Hepatocyte (in vitro differentiated cells): ENCODE data around the gene ATP2C2. TPM values are rescaled to one million over a fixed set of nuclear protein-coding genes. Genes with fewer than 3 reads are reported as not detected.

ENCODE experiments used
- DNase-seq: peaks from one replicate; pipeline ENCODE4 v3.0.0-alpha.2; 2016; ENCODE audit warnings: low spot score
- H2AFZ ChIP-seq: fragments of 200-600 bp; sonication (generic); 2 replicates; pipeline ENCODE4 v1.6.0; 2016; ENCODE audit warnings: antibody characterized with exemption, mild to moderate bottlenecking
- H3K27ac ChIP-seq: fragments of 200-600 bp; sonication (generic); 2 replicates; pipeline ENCODE4 v1.5.1; 2016; ENCODE audit warnings: mild to moderate bottlenecking
- H3K27me3 ChIP-seq: fragments of 200-600 bp; sonication (generic); 2 replicates; pipeline ENCODE4 v1.6.1; 2016
- H3K36me3 ChIP-seq: fragments of 200-600 bp; sonication (generic); replicated peaks from 2 replicates; pipeline ENCODE4 v1.5.1; 2016; ENCODE audit warnings: low read depth; ENCODE audit not compliant: insufficient read depth
- H3K4me1 ChIP-seq: fragments of 200-600 bp; sonication (generic); 2 replicates; pipeline ENCODE4 v1.5.1; 2016; ENCODE audit warnings: mild to moderate bottlenecking, moderate library complexity; ENCODE audit not compliant: insufficient read depth
- H3K4me2 ChIP-seq: fragments of 200-600 bp; sonication (generic); 2 replicates; pipeline ENCODE4 v1.6.0; 2016
- H3K4me3 ChIP-seq: fragments of 200-600 bp; sonication (generic); 2 replicates; pipeline ENCODE4 v1.5.1; 2016; ENCODE audit warnings: mild to moderate bottlenecking
- H3K79me2 ChIP-seq: fragments of 200-600 bp; sonication (generic); 2 replicates; pipeline ENCODE4 v1.6.0; 2017; ENCODE audit warnings: mild to moderate bottlenecking
- H3K9me2 ChIP-seq: fragments of 200-600 bp; sonication (generic); replicated peaks from 2 replicates; pipeline ENCODE4 v1.6.0; 2017; ENCODE audit warnings: mild to moderate bottlenecking; ENCODE audit not compliant: insufficient read depth
- H3K9me3 ChIP-seq: fragments of 200-600 bp; sonication (generic); 2 replicates; pipeline ENCODE4 v1.5.1; 2016; ENCODE audit warnings: low read depth, mild to moderate bottlenecking
- H4K20me1 ChIP-seq: fragments of 200-600 bp; sonication (generic); 2 replicates; pipeline ENCODE4 v1.6.0; 2016; ENCODE audit warnings: mild to moderate bottlenecking; ENCODE audit not compliant: insufficient read depth, poor library complexity, severe bottlenecking
- CTCF ChIP-seq: fragments of 200-600 bp; sonication (generic); IDR thresholded peaks from 2 replicates; pipeline ENCODE4 v1.5.1; 2016; ENCODE audit warnings: antibody characterized with exemption, mild to moderate bottlenecking; ENCODE audit not compliant: poor library complexity
- EZH2 ChIP-seq: fragments of 200-600 bp; sonication (generic); IDR thresholded peaks from 2 replicates; pipeline ENCODE4 v1.6.1; 2016; ENCODE audit warnings: antibody characterized with exemption, mild to moderate bottlenecking, borderline replicate concordance
- EZH2phosphoT487 ChIP-seq: fragments of 200-600 bp; sonication (generic); IDR thresholded peaks from one replicate; pipeline ENCODE4 v1.6.1; 2018; ENCODE audit warnings: antibody characterized with exemption, mild to moderate bottlenecking, low read depth, moderate library complexity; ENCODE audit not compliant: unreplicated experiment, severe bottlenecking
- WGBS: methylation state at CpG from one replicate; pipeline ENCODE4 v1.1.6; 2016; ENCODE audit warnings: low lambda C conversion rate; ENCODE audit errors: missing lambda C conversion rate; 5-methylcytosine and 5-hydroxymethylcytosine counted together
- polyA plus RNA-seq: library from polyadenylated mRNA; unstranded; fragments of >200 nt; fragmentation: Nextera tagmentation; extraction: Ambion mirVana; gene quantifications from 2 replicates; pipeline ENCODE4 v1.2.1, GENCODE V29; 2016
- total RNA-seq: library from RNA; depleted of rRNA; stranded (reverse); fragments of >200 nt; gene quantifications from 2 replicates; pipeline ENCODE4 v1.2.3, GENCODE V29; 2014

The ATP2C2 gene
- total and polyA plus RNA-seq, 2 experiments from 2014 or later: 6.0 to 6.8 TPM

- DNase-seq: no peak
- Histone ChIP-seq H3K4me2 (no peak overlapping the region), H3K4me1 (no peaks in the 10 kb centered on the region), H2AFZ (no peak overlapping the region), H3K27me3 (no peaks in the 10 kb centered on the region), H3K79me2 (no peaks in the 10 kb centered on the region), H3K27ac (no peak overlapping the region), H3K4me3 (no peak overlapping the region), H3K36me3 (no peaks in the 10 kb centered on the region), H3K9me3 (no peaks in the 10 kb centered on the region), H4K20me1 (no peaks in the 10 kb centered on the region), H3K9me2 (no peaks in the 10 kb centered on the region)
- TF ChIP-seq EZH2phosphoT487 (no peak), CTCF (no peak), EZH2 (no peak)
- 97% methylated on average over 25 of the region's 25 CpGs for WGBS
Observed at GRCh38 chr16:84482951-84483881, 114.9 kb downstream of the ATP2C2 start.

- H3K4me3 ChIP-seq: no peak overlapping the region
- no peak for TF ChIP-seq EZH2phosphoT487
- no peak for TF ChIP-seq EZH2
- TF ChIP-seq CTCF: no peak
- H3K9me2 ChIP-seq: no peaks in the 10 kb centered on the region
- no peaks in the 10 kb centered on the region for H3K4me1 ChIP-seq
- no peaks in the 10 kb centered on the region for H4K20me1 ChIP-seq
- no peaks in the 10 kb centered on the region for H3K9me3 ChIP-seq
- H3K79me2 ChIP-seq: no peaks in the 10 kb centered on the region
- DNase-seq: peak; percentile 3
- H3K36me3 ChIP-seq: no peaks in the 10 kb centered on the region
- no peaks in the 10 kb centered on the region for H3K27me3 ChIP-seq
- no peak overlapping the region for H3K27ac ChIP-seq
- H3K4me2 ChIP-seq: no peak overlapping the region
- H2AFZ ChIP-seq: no peak overlapping the region
- 94% methylated on average over 19 of the region's 19 CpGs for WGBS
Observed at GRCh38 chr16:84483882-84484565, 115.7 kb downstream of the ATP2C2 start.

- Histone ChIP-seq H3K9me2 (no peaks in the 10 kb centered on the region), H2AFZ (no peak overlapping the region), H3K4me2 (no peak overlapping the region), H3K27me3 (no peaks in the 10 kb centered on the region), H3K4me3 (no peak overlapping the region), H3K79me2 (no peaks in the 10 kb centered on the region), H3K9me3 (no peaks in the 10 kb centered on the region), H3K36me3 (no peaks in the 10 kb centered on the region), H3K27ac (no peak overlapping the region), H3K4me1 (no peaks in the 10 kb centered on the region), H4K20me1 (no peaks in the 10 kb centered on the region)
- peak; percentile 70 for DNase-seq
- TF ChIP-seq EZH2phosphoT487 (no peak), CTCF (peak; percentile 90)
- 73% methylated on average over 15 of the region's 15 CpGs for WGBS
Observed at GRCh38 chr16:84484579-84485254, 116.4 kb downstream of the ATP2C2 start.
